Measurements from ENCODE around the gene HPX.

HPX gene

GRCh38 chr11:6389905-6390717 is 50.7 kb downstream of the HPX start, which contains the start of gene SMPD1:
Gene SMPD1, plus strand, starts transcription at chr11:6390474. Its CDS starts 125 bp downstream, at chr11:6390599.
- DNase-seq, result peak; percentile 88 to 93 (median 90)

GRCh38 chr11:6388748-6389147 is 52.0 kb downstream of the HPX start:
- peak in 1 of 3 experiments; percentile 21 for DNase-seq

- no peak for DNase-seq
Measured at GRCh38 chr11:6387811-6388599, 52.8 kb downstream of the HPX start.

- DNase-seq, result no peak
Measured at GRCh38 chr11:6385046-6385777, 55.6 kb downstream of the HPX start.
